Uterus (tissue), 2 donors: ENCODE data around the gene ARL2BP.

Experiments
- CTCF ChIP-seq, 4 experiments: fragments of 200-600 bp in 2 of 4; fragments of 450-650 bp in 2 of 4; sonication (generic) in 2 of 4; IDR thresholded peaks; one replicate each; pipeline ENCODE4 v1.5.1; 2016 to 2019; ENCODE audit warnings: antibody characterized with exemption in 4 of 4, mild to moderate bottlenecking in 2 of 4, moderate library complexity in 1 of 4
- POLR2A ChIP-seq, 2 donors: fragments of 450-650 bp; IDR thresholded peaks; one replicate each; pipeline ENCODE4 v1.6.1; 2016; ENCODE audit warnings: antibody characterized with exemption in 2 of 2, mild to moderate bottlenecking in 1 of 2, moderate library complexity in 1 of 2

GRCh38 chr16:57216968-57217367, 28.1 kb upstream of the ARL2BP start:
- TF ChIP-seq CTCF (IDR thresholded peaks at IDR 0.05) (no peak), POLR2A (IDR thresholded peaks at IDR 0.05) (no peak)
